Activated B cell treated with CpG ODN at 0.5 μM for 24 hours (primary cell): ENCODE results near the gene PTPN12. TPM values are rescaled to one million over a fixed set of nuclear protein-coding genes. Genes with fewer than 3 reads are reported as not detected.

Experiments
- ATAC-seq: fragments of 200-7000 bp; cut with Tn5 transposase; one replicate; pipeline ENCODE4 v1.10.0; 2021; ENCODE audit warnings: low read depth, mild to moderate bottlenecking, moderate library complexity
- CTCF ChIA-PET: fragments of 350-600 bp; sonication (Branson Sonifier 250); formaldehyde crosslinking; loops from one replicate; lab custom pipeline; 2021; ENCODE audit warnings: antibody characterized with exemption; lab: Charles Lee
- POLR2A ChIA-PET: fragments of 350-600 bp; sonication (Branson Sonifier 250); formaldehyde crosslinking; loops from one replicate; lab custom pipeline; 2021; ENCODE audit warnings: antibody characterized with exemption; lab: Charles Lee
- DNase-seq: peaks from one replicate; pipeline ENCODE4 v3.0.0; 2022
- H3K27ac Mint-ChIP-seq: one replicate; pipeline ENCODE4 v1.8.0; 2020; ENCODE audit warnings: mixed read lengths
- H3K27me3 Mint-ChIP-seq: one replicate; pipeline ENCODE4 v1.8.0; 2021; ENCODE audit warnings: mixed read lengths
- H3K36me3 Mint-ChIP-seq: one replicate; pipeline ENCODE4 v1.8.0; 2021; ENCODE audit warnings: low read depth, mixed read lengths
- H3K4me1 Mint-ChIP-seq: one replicate; pipeline ENCODE4 v1.8.0; 2021; ENCODE audit warnings: mixed read lengths
- H3K4me3 Mint-ChIP-seq: one replicate; pipeline ENCODE4 v1.8.0; 2020; ENCODE audit warnings: mild to moderate bottlenecking, mixed read lengths
- H3K9me3 Mint-ChIP-seq: one replicate; pipeline ENCODE4 v1.8.0; 2020; ENCODE audit warnings: mixed read lengths
- intact Hi-C: fragments of 100-400 bp; cut with micrococcal nuclease; formaldehyde crosslinking; loops from one replicate; pipeline ENCODE4 v1.15.1; 2024
- total RNA-seq: library from RNA; stranded (reverse); gene quantifications from 2 replicates; pipeline ENCODE4 v1.2.3, GENCODE V29; 2022
- TF ChIP-seq, protein P1 (sequence below): fragments of 200-600 bp; IDR thresholded peaks from one replicate; pipeline ENCODE4 v1.8.0; 2022; ENCODE audit warnings: antibody characterized with exemption, mild to moderate bottlenecking

The PTPN12 gene
- 31.2 and 39.2 TPM in 2 replicates for total RNA-seq

DNA sequence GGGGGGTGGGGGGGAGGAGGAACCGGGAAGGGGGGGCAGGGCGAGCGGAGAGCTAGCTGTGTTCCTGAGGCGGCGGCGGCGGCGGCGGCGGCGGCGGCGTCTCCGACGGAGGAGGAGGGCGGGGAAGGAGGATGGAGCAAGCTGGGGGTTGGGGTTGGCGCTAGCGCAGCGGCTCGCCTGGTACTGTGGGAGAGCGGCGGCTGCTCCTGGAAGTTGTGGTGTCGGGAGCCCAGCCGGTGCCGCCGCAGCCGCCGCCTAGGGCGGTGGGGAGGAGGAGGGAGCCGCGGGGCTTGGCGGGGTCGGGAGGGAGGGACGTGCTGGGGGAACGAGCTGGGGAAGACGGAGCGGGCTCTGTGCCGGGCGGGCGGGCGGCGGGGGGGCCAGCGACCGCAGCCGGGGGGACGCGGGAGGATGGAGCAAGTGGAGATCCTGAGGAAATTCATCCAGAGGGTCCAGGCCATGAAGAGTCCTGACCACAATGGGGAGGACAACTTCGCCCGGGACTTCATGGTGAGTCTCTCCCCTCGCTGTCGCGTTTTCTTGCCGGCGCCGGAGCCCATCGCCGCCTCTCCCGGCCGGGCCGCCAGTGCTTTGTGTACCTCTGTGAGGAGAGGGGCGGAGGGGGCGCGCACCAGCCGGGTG, at the start of gene PTPN12:
Gene PTPN12 (plus strand): TSS at position 160 of the 642 bp plus-strand sequence. CDS start 252 bp downstream, at position 412.
- Mint-ChIP-seq H3K36me3 (peaks cover 8% of the 10 kb centered on the region), H3K27me3 (no peaks in the 10 kb centered on the region), H3K9me3 (no peaks in the 10 kb centered on the region), H3K4me1 (peaks cover 31% of the 10 kb centered on the region), H3K27ac (peak within 1 kb of the TSS; percentile 94), H3K4me3 (peak within 1 kb of the TSS; percentile 98)
- peak; percentile 41 for ATAC-seq
- DNase-seq: peak; percentile 55
- CTCF ChIA-PET: no interaction called here
- TF ChIP-seq, protein P1, sequence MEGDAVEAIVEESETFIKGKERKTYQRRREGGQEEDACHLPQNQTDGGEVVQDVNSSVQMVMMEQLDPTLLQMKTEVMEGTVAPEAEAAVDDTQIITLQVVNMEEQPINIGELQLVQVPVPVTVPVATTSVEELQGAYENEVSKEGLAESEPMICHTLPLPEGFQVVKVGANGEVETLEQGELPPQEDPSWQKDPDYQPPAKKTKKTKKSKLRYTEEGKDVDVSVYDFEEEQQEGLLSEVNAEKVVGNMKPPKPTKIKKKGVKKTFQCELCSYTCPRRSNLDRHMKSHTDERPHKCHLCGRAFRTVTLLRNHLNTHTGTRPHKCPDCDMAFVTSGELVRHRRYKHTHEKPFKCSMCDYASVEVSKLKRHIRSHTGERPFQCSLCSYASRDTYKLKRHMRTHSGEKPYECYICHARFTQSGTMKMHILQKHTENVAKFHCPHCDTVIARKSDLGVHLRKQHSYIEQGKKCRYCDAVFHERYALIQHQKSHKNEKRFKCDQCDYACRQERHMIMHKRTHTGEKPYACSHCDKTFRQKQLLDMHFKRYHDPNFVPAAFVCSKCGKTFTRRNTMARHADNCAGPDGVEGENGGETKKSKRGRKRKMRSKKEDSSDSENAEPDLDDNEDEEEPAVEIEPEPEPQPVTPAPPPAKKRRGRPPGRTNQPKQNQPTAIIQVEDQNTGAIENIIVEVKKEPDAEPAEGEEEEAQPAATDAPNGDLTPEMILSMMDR: no peak
- intact Hi-C loops: loop anchor here (2.0 to 5.0 kb wide), 2 partner anchors 146 to 220 kb away; no protein-coding TSS in a partner anchor
- POLR2A ChIA-PET: interaction anchor here (0.6 to 3.1 kb wide), 6 partner anchors 11 to 262 kb away, joined by 3 to 70 read pairs (median 4); partner anchors contain the start of gene GSAP

DNA sequence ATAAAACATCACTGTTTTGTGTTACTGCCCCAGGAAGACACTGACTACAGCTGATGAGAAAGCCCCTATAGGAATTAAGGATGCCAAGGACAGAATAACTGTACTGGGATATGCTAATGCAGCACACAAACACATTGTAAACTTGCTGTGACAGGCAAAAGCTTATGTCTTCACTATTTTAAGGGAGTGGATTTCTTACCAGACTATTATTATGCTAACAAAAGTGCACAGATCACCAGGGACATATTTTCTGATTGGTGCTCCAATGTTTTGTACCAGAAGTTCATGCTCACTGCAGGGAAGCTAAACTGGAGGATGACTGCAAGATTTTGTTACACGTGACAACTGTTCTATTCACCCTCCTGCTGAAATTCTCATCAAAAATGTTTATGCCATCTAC, 48.1 kb upstream of the PTPN12 start:
- CTCF ChIA-PET: no interaction called here
- DNase-seq: no peak
- Mint-ChIP-seq H3K9me3 (peaks cover 10% of the 10 kb centered on the region), H3K27me3 (peaks cover 2% of the 10 kb centered on the region), H3K4me3 (no peak overlapping the region), H3K27ac (no peak overlapping the region), H3K36me3 (peaks cover 4% of the 10 kb centered on the region), H3K4me1 (no peaks in the 10 kb centered on the region)
- ATAC-seq: no peak
- TF ChIP-seq, protein P1: no peak
- POLR2A ChIA-PET: no interaction called here
- intact Hi-C loops: no loop called here

DNA sequence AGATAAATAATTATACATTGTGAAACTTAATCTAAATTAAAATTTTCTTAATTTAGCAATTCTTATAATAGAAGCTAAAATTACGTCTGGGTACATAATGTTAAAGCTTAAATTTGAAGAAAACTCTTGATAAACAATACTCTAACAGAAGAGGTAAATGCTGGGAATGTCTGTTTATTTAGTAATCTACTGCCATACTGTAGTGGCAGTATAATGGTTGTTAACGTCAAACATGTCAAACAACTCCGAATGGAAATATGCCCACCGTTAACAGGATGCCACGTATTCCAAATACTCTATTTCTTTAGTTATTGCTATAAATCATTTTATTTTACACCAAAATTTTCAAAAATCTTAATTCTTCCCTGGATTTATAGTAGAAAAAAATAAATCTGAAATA, 40.0 kb upstream of the PTPN12 start:
- Mint-ChIP-seq H3K27ac (no peak overlapping the region), H3K4me3 (no peak overlapping the region), H3K36me3 (peaks cover 4% of the 10 kb centered on the region), H3K27me3 (no peaks in the 10 kb centered on the region), H3K9me3 (peaks cover 16% of the 10 kb centered on the region), H3K4me1 (no peaks in the 10 kb centered on the region)
- ChIA-PET POLR2A (no interaction called here), CTCF (no interaction called here)
- DNase-seq: no peak
- TF ChIP-seq, protein P1: no peak
- intact Hi-C loops: no loop called here
- ATAC-seq: no peak

DNA sequence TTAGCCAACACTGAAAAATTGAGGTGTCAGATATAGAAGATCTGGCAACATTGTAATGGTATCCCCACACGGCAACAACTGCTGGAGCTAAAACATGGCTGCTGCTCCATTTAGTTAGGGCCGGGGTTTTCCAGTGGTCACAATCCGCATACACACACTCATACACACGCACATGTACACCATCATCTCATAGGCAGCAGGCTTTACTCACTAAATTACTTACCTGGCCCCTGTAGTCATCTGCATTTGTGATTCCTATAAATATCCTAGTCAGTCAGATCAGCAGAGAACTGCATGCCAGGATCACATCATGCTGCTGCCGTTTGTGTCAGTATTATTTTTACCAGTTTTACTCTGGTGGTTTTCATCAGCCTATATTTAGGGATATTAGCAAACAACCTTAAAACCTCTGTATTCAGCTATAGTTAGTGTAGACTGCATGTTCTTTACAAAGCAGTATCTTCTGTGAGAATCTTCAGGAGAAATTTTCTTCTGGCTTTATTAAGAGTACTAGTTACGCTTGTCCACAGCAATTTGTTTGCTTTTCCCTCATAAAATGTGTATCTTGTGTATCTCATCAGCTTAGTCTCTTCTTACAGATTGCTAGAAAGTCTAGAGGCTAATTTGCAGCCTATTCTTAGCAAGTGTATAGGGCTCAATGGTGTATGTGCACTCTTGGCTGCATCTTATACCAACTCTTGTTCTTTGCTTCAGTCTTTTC, 38.3 kb upstream of the PTPN12 start:
- Mint-ChIP-seq H3K27me3 (no peaks in the 10 kb centered on the region), H3K4me1 (no peaks in the 10 kb centered on the region), H3K9me3 (peaks cover 7% of the 10 kb centered on the region), H3K36me3 (peaks cover under 1% of the 10 kb centered on the region), H3K4me3 (no peak overlapping the region), H3K27ac (no peak overlapping the region)
- CTCF ChIA-PET: no interaction called here
- POLR2A ChIA-PET: no interaction called here
- DNase-seq (no peak), ATAC-seq (no peak)
- intact Hi-C loops: no loop called here
- TF ChIP-seq, protein P1: no peak

DNA sequence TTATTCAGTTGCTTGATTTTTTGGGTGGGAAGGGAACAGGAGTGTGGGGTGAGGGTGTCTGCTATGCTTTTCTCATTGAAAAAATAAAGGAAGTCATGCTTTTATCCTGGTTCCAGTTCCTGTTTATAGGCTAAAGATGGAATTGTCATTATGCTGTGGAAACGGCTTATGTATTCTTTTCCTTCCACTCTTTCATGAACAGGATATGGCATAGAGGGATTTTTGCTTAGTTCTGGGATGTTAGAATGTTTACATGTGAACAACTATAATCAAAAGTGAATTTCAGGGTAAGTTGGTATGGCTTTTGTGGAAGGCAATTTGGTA, 35.9 kb upstream of the PTPN12 start:
- DNase-seq (no peak), ATAC-seq (no peak)
- Mint-ChIP-seq H3K27ac (no peak overlapping the region), H3K27me3 (no peaks in the 10 kb centered on the region), H3K36me3 (no peaks in the 10 kb centered on the region), H3K4me1 (no peaks in the 10 kb centered on the region), H3K4me3 (no peak overlapping the region), H3K9me3 (no peaks in the 10 kb centered on the region)
- POLR2A ChIA-PET: no interaction called here
- intact Hi-C loops: no loop called here
- CTCF ChIA-PET: no interaction called here
- TF ChIP-seq, protein P1: no peak
